Measurements from ENCODE around the gene NECTIN4.
"Not testable (repeated sequence)": the region's sequence is repeated elsewhere in the genome, so short reads cannot be mapped to it uniquely, and the experiment has no call there.

Gene NECTIN4

DNA sequence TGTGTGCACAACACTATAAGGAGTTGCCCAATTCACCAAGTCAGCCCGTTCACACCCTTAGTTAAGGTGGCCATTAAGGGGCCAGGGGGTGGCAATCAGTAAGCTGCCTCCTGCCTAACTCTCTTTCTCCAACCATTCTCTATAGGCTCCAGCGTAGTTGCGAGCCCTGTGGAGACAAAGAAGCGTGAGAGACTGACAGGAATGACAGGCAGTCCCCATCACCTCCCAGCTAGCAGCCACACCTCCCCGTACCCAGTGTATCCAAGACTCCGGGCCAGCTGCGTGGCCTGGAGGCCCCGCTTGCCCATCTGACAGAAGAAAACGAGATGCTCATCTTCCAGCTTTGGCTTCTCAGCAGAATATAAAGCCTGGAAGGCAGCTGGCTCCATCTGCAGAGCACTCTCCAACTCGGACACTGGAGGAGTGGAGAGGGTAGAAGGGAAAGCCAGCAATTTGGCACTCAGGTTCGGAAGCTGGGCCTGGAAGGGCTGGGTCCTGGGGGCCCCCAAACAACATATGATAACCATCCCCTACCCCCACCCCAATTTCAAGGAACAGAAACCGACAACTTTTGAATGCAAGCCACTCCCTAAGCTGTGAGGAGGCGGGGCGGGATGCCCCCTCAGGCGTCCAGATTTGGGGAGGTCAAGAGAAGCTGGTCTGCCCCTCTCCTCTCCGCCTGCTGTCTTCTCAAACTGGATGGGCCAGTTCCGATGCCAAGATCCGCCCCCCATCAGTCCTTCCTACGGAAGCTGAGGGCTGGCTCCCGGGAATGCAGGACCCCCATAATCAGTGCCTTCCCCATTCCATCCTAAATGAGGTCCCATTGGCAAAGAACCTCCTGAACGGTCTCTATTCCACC is 51.5 kb downstream of the NECTIN4 start:
- in situ Hi-C loops (cut with HindIII; ENCODE audit: low sequenced_read_pairs) = no loop called here

DNA sequence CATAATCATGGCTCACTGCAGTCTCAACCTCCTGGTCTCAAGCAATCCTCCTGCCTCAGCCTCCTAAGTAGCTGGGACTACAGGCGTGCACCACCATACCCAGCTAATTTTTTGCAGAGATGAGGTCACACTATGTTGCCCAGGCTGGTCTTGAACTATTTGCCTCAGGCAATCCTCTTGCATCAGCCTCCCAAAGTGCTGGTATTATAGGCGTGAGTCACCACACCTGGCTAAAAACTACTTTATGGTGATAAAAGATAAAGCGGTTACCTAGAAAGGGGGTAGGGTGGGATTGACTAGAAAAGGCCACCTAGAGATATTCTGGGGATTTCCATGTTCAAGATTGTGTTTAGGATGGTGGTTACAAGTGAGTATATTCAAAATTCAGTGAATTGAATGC is 55.6 kb downstream of the NECTIN4 start:
- in situ Hi-C loops (cut with HindIII; ENCODE audit: low sequenced_read_pairs) = no loop called here

DNA sequence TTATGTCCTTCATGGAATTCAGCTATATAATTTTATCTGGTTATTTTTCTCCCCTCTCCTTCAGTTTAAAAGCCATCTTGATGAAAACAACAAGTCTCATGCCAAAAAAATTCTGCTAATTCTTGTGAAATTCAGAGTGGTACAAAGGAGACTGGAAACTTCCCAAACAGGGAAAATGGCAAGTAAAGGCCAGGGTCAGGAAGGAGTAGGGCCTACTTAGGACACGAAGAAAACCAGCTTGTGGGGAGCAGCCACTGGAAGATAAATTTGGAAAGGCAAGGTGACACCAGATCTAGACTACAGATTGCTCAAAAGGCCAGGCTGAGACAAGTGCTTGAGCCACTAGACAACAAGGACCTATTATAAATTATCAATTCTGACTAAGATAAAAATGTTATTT is 56.9 kb downstream of the NECTIN4 start:
- in situ Hi-C loops (cut with HindIII; ENCODE audit: low sequenced_read_pairs) = no loop called here

DNA sequence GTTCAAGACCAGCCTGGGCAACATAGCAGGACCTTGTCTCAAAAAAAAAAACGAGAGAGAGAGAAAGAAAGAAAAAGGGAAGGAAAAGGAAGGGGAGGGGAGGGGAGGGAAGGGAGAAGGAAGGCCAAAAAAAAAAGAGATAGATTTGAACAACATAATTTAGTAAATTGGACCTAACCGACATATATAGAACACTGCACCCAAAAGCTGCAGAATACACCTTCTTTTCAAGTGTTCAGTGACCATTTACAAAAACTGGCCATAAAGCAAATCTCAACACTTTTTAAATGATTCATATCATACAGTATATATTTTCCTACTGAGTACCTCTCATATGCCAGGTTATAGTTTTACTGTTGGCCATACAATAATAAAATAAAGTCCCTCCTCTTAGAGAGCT is 57.5 kb downstream of the NECTIN4 start:
- in situ Hi-C loops (cut with HindIII; ENCODE audit: low sequenced_read_pairs) = no loop called here

DNA sequence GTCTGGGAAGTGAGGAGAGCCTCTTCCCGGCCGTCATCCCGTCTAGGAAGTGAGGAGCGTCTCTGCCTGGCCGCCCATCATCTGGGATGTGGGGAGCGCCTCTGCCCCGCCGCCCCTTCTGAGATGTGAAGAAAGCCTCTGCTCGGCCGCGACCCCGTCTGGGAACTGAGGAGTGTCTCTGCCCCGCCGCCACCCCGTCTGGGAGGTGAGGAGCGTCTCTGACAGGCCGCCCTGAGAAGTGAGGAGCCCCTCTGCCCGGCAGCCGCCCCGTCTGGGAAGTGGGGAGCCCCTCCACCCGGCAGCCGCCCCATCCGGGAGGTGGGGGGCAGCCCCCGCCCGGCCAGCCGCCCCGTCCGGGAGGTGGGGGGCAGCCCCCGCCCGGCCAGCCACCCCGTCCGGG is 59.9 kb downstream of the NECTIN4 start:
- in situ Hi-C loops (cut with HindIII; ENCODE audit: low sequenced_read_pairs) = not testable (repeated sequence)

DNA sequence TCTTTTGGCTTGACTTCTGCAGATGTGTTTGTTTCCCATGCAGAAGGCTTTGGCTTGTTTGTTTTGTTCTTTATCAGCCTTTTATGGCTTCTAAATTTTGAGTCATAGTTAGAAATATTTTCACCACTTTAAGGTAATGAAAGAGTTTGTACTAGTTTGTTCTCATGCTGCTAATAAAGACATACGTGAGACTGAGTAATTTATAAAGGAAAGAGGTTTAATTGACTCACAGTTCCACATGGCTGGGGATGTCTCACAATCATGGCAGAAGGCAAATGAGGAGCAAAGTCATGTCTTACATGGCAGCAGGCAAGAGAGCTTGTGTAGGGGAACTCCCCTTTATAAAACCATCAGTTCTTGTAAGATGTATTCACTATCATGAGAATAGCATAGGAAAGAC is 62.4 kb downstream of the NECTIN4 start:
- in situ Hi-C loops (cut with HindIII; ENCODE audit: low sequenced_read_pairs) = not testable (repeated sequence)

DNA sequence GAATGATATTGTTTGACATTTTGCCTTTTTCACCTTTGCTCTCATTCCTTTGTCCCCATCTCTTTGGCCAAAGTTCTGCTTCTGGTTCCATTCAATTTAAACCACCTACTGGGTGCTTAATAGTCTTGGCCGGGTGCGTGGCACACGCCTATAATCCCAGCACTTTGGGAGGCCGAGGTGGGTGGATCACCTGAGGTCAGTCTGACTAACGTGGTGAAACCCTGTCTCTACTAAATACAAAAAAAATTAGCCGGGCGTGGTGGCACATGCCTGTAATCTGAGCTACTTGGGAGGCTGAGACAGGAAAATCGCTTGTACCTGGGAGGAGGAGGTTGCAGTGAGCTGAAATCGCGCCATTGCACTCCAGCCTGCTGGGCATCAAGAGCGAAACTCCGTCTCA is 66.9 kb downstream of the NECTIN4 start:
- in situ Hi-C loops (cut with HindIII; ENCODE audit: low sequenced_read_pairs) = not testable (repeated sequence)

DNA sequence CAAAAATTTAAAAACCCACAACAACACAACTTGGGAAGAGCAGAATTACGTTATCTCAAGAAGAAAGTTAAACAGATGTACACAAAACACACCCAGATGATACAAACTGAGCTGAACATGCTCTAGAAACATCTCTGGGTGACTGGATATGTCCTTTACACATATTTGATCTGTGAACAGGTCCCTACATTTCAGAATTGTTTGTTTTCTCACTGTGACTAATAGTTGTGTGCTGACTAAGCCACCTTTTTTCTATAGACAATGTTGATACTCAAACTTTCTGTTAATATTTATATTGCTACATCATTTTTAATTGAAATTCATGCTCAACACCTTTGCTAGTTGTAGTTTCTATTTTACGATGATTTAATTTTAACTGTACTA is 67.4 kb downstream of the NECTIN4 start:
- in situ Hi-C loops (cut with HindIII; ENCODE audit: low sequenced_read_pairs) = no loop called here

DNA sequence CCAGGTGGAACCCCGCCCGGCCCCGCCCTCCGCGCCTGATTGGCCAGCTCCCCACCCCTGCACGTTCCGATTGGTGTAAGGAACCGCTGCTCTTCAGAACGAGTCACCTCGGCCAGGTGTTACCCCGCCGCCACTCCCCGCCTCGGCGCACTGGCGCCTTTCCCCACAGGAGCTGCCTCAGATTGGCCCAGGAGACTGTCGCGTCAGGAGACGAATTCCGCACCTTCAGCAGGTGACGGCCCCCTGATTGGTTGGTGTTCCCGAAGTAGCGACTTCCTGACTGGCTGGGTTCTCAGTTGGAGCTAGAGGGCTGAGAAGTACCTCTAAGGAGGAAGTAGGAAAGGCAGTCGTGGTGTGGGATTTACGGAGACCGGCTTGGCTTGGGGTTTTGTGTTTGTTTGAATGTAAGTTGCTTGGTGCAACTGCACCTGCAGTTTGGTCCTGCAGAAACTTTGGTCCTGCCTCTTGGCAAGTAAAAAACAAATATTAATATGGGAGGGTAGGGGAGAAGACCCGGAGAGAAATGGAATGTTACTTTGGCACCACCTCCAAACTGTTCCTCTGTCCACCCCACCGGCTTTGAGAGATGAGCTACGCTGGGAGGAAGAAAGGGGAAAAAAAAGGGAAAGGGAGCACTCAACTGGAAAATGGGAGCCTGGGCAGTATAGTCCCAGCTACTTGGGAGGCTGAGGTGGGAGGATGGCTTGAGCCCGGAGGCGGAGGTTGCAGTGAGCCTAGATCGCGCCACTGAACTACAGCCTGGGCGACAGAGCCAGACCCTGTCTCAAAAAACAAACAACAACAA is 68.0 kb downstream of the NECTIN4 start:
- in situ Hi-C loops (cut with HindIII; ENCODE audit: low sequenced_read_pairs) = no loop called here

Measured in endothelial cell of hepatic sinusoid (primary cell).